Mucosa of rectum (tissue), 2 donors: ENCODE measurements around the gene TMEM106A.

ENCODE experiments used
- H3K27ac ChIP-seq, 2 donors: one replicate each; pipeline ENCODE4 v1.7.0; 2013; ENCODE audit warnings: inconsistent platforms in 2 of 2, low read depth in 2 of 2, low read length in 2 of 2
- H3K27me3 ChIP-seq, 2 donors: one replicate each; pipeline ENCODE4 v1.7.0; 2013; ENCODE audit warnings: low read length in 2 of 2; ENCODE audit not compliant: control insufficient read depth in 2 of 2, insufficient read depth in 2 of 2
- H3K36me3 ChIP-seq, 2 donors: one replicate each; pipeline ENCODE4 v1.7.0; 2013; ENCODE audit warnings: low read length in 2 of 2; ENCODE audit not compliant: control insufficient read depth in 2 of 2, insufficient read depth in 2 of 2
- H3K4me1 ChIP-seq, 2 donors: one replicate each; pipeline ENCODE4 v1.7.0; 2013; ENCODE audit warnings: low read length in 2 of 2, mild to moderate bottlenecking in 1 of 2; ENCODE audit not compliant: control insufficient read depth in 2 of 2, insufficient read depth in 2 of 2
- H3K4me3 ChIP-seq, 2 donors: one replicate each; pipeline ENCODE4 v1.7.0; 2013; ENCODE audit warnings: low read length in 2 of 2
- H3K9ac ChIP-seq, 2 donors: one replicate each; pipeline ENCODE4 v1.7.0; 2013; ENCODE audit warnings: low read length in 2 of 2, low read depth in 1 of 2, mild to moderate bottlenecking in 1 of 2
- H3K9me3 ChIP-seq, 2 donors: one replicate each; pipeline ENCODE4 v1.7.0; 2013; ENCODE audit warnings: low read length in 2 of 2; ENCODE audit not compliant: control insufficient read depth in 2 of 2
- donor health status: healthy.
- donor health status: Normal muscosa, but diverticular disease.

The TMEM106A gene

GRCh38 chr17:43215341-43215740 is 3.7 kb downstream of the TMEM106A start:
- Histone ChIP-seq H3K36me3 (peaks cover 6 to 32% of the 10 kb centered on the region in 2 donors), H3K27ac (no peak overlapping the region), H3K27me3 (no peaks in the 10 kb centered on the region), H3K4me1 (peaks cover 13 to 21% of the 10 kb centered on the region in 2 donors), H3K9me3 (no peaks in the 10 kb centered on the region), H3K9ac (no peak overlapping the region), H3K4me3 (no peak overlapping the region)

- Histone ChIP-seq H3K4me1 (peaks cover 7 to 16% of the 10 kb centered on the region in 2 donors), H3K9ac (no peak overlapping the region), H3K27ac (no peak overlapping the region), H3K4me3 (no peak overlapping the region), H3K9me3 (no peaks in the 10 kb centered on the region), H3K36me3 (peaks cover 6 to 32% of the 10 kb centered on the region in 2 donors), H3K27me3 (no peaks in the 10 kb centered on the region)
These were observed 4.7 kb downstream of the TMEM106A start for GRCh38 chr17:43216369-43216761.

GRCh38 chr17:43216762-43217613 is 5.3 kb downstream of the TMEM106A start:
- H3K4me1 ChIP-seq = peaks cover 7 to 13% of the 10 kb centered on the region in 2 donors
- H3K4me3 ChIP-seq = no peak overlapping the region
- no peaks in the 10 kb centered on the region for H3K27me3 ChIP-seq
- peaks cover 6 to 32% of the 10 kb centered on the region in 2 donors for H3K36me3 ChIP-seq
- H3K9me3 ChIP-seq = no peaks in the 10 kb centered on the region
- H3K9ac ChIP-seq = no peak overlapping the region
- no peak overlapping the region for H3K27ac ChIP-seq

GRCh38 chr17:43217614-43218087 is 6.0 kb downstream of the TMEM106A start:
- Histone ChIP-seq H3K27me3 (no peaks in the 10 kb centered on the region), H3K9me3 (no peaks in the 10 kb centered on the region), H3K4me1 (peaks cover 6% of the 10 kb centered on the region in 2 donors), H3K36me3 (peaks cover 6 to 34% of the 10 kb centered on the region in 2 donors), H3K27ac (no peak overlapping the region), H3K4me3 (no peak overlapping the region), H3K9ac (no peak overlapping the region)

- H3K4me3 ChIP-seq = no peak overlapping the region
- peaks cover 6 to 31% of the 10 kb centered on the region in 2 donors for H3K36me3 ChIP-seq
- no peaks in the 10 kb centered on the region for H3K27me3 ChIP-seq
- no peaks in the 10 kb centered on the region for H3K4me1 ChIP-seq
- no peak overlapping the region for H3K9ac ChIP-seq
- no peak overlapping the region for H3K27ac ChIP-seq
- no peaks in the 10 kb centered on the region for H3K9me3 ChIP-seq
These were observed 7.3 kb downstream of the TMEM106A start for GRCh38 chr17:43219001-43219400.

GRCh38 chr17:43219746-43220380 is 8.2 kb downstream of the TMEM106A start:
- no peak overlapping the region for H3K27ac ChIP-seq
- peaks cover 6 to 27% of the 10 kb centered on the region in 2 donors for H3K36me3 ChIP-seq
- H3K4me3 ChIP-seq = no peak overlapping the region
- H3K27me3 ChIP-seq = no peaks in the 10 kb centered on the region
- no peaks in the 10 kb centered on the region for H3K9me3 ChIP-seq
- no peak overlapping the region for H3K9ac ChIP-seq
- H3K4me1 ChIP-seq = no peaks in the 10 kb centered on the region

- Histone ChIP-seq H3K27me3 (no peaks in the 10 kb centered on the region), H3K4me1 (no peaks in the 10 kb centered on the region), H3K4me3 (no peak overlapping the region), H3K9ac (no peak overlapping the region), H3K9me3 (no peaks in the 10 kb centered on the region), H3K36me3 (peaks cover 6 to 22% of the 10 kb centered on the region in 2 donors), H3K27ac (no peak overlapping the region)
These were observed 8.9 kb downstream of the TMEM106A start for GRCh38 chr17:43220511-43221125.

- H3K9ac ChIP-seq = no peak overlapping the region
- no peak overlapping the region for H3K27ac ChIP-seq
- H3K36me3 ChIP-seq = peaks cover 0 to 3% of the 10 kb centered on the region in 2 donors
- H3K4me1 ChIP-seq = no peaks in the 10 kb centered on the region
- no peak overlapping the region for H3K4me3 ChIP-seq
- H3K9me3 ChIP-seq = no peaks in the 10 kb centered on the region
- no peaks in the 10 kb centered on the region for H3K27me3 ChIP-seq
These were observed 12.6 kb downstream of the TMEM106A start for GRCh38 chr17:43224146-43224705.

GRCh38 chr17:43226393-43226792 is 14.7 kb downstream of the TMEM106A start:
- Histone ChIP-seq H3K4me3 (no peak overlapping the region), H3K4me1 (no peaks in the 10 kb centered on the region), H3K9me3 (no peaks in the 10 kb centered on the region), H3K27ac (no peak overlapping the region), H3K27me3 (no peaks in the 10 kb centered on the region), H3K9ac (no peak overlapping the region), H3K36me3 (peaks cover 0 to 2% of the 10 kb centered on the region in 2 donors)
